Measurements from ENCODE around the gene SLC41A2.

The SLC41A2 gene

DNA sequence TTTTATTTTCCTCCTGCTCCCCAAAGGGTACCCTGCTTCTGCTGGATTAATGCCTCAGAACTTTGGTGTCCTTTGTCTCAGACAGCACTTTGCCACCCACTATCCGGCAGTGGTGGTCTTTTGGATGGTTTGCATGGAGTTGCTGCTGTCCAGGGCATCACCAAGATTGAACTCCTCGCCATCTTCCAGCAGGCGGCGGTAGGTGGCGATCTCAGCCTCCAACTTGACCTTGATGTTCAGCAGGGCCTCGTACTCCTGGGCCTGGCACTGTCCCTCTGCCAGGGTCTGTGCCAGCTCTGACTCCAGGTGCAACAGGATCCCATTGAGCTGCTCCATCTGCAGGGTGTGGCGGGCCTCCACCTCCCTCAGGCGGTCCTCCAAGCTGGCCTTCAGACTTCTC, 18.6 kb upstream of the SLC41A2 start:
- Histone ChIP-seq H3K4me3 (ENCODE audit: low read depth, low read length) (no peak overlapping the region), H3K27ac (ENCODE audit: extremely low read depth, low read depth, low read length) (no peak overlapping the region), H3K4me1 (ENCODE audit: control insufficient read depth, insufficient read depth, low read length) (no peaks in the 10 kb centered on the region), H3K9me3 (ENCODE audit: control insufficient read depth, insufficient read depth, low read depth, low read length) (no peaks in the 10 kb centered on the region), H3K36me3 (ENCODE audit: control insufficient read depth in 2 of 2, insufficient read depth in 1 of 2, low read length in 2 of 2) (no peaks in the 10 kb centered on the region)
- TF ChIP-seq ZNF514 (tag by site-specific recombination; IDR thresholded peaks at IDR 0.05) (no peak), ZNF274 (IDR thresholded peaks at IDR 0.05; ENCODE audit: low read length) (no peak), ZNF274 (tag by site-specific recombination; IDR thresholded peaks at IDR 0.05; ENCODE audit: borderline replicate concordance) (no peak), ZBTB6 (tag by site-specific recombination; IDR thresholded peaks at IDR 0.05) (no peak), ZNF423 (tag by site-specific recombination; IDR thresholded peaks at IDR 0.05) (no peak), ZNF791 (tag by site-specific recombination; IDR thresholded peaks at IDR 0.05) (no peak), ZNF677 (tag by site-specific recombination; IDR thresholded peaks at IDR 0.05) (no peak), PRDM2 (tag by site-specific recombination; IDR thresholded peaks at IDR 0.05; ENCODE audit: borderline replicate concordance) (no peak), RBAK (tag by site-specific recombination; IDR thresholded peaks at IDR 0.05) (no peak), ZNF335 (tag by site-specific recombination; conservative IDR thresholded peaks at IDR 0.05) (no peak), ZNF747 (tag by site-specific recombination; IDR thresholded peaks at IDR 0.05) (no peak), ZNF214 (tag by site-specific recombination; IDR thresholded peaks at IDR 0.05; ENCODE audit: borderline replicate concordance) (no peak), ZNF48 (tag by site-specific recombination; IDR thresholded peaks at IDR 0.05) (no peak), GLI2 (tag by site-specific recombination; IDR thresholded peaks at IDR 0.05; ENCODE audit: borderline replicate concordance, low read depth) (no peak), SALL2 (tag by site-specific recombination; IDR thresholded peaks at IDR 0.05; ENCODE audit: borderline replicate concordance) (no peak), ZBTB20 (tag by site-specific recombination; IDR thresholded peaks at IDR 0.05) (no peak), ZNF510 (tag by site-specific recombination; IDR thresholded peaks at IDR 0.05; ENCODE audit: insufficient replicate concordance) (no peak), GLIS2 (tag by site-specific recombination; IDR thresholded peaks at IDR 0.05) (no peak)
- TF ChIP-seq, protein P1, sequence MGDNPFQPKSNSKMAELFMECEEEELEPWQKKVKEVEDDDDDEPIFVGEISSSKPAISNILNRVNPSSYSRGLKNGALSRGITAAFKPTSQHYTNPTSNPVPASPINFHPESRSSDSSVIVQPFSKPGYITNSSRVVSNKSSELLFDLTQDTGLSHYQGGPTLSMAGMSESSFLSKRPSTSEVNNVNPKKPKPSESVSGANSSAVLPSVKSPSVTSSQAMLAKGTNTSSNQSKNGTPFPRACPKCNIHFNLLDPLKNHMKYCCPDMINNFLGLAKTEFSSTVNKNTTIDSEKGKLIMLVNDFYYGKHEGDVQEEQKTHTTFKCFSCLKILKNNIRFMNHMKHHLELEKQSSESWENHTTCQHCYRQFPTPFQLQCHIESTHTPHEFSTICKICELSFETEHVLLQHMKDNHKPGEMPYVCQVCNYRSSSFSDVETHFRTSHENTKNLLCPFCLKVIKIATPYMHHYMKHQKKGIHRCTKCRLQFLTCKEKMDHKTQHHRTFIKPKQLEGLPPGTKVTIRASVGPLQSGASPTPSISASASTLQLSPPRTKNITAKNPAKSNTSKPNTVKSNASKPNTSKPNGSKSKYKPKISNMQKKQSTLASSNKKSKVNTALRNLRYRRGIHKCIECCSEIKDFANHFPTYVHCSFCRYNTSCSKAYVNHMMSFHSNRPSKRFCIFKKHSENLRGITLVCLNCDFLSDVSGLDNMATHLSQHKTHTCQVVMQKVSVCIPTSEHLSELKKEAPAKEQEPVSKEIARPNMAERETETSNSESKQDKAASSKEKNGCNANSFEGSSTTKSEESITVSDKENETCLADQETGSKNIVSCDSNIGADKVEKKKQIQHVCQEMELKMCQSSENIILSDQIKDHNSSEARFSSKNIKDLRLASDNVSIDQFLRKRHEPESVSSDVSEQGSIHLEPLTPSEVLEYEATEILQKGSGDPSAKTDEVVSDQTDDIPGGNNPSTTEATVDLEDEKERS (tag by site-specific recombination; IDR thresholded peaks at IDR 0.05): no peak
- CTCF ChIA-PET: no interaction called here
- POLR2A ChIA-PET: no interaction called here

Measured in HEK293 (cell line).